ENCODE measurements around the gene RAB18. TPM values are rescaled to one million over a fixed set of nuclear protein-coding genes. Genes with fewer than 3 reads are reported as not detected.

Gene RAB18
- 60.5 and 72.9 TPM in 2 replicates for total RNA-seq

GRCh38 chr10:27504007-27504807 is at the start of gene RAB18:
TSS of gene RAB18 (plus strand) at chr10:27504304. CDS start at chr10:27504370, 66 bp downstream.

Other genes with a start within 250 kb of the RAB18 start
- not detected in 2 replicates for gene MKX, start 241.5 kb downstream of the RAB18 start, total RNA-seq

Data from thoracic aorta endothelial cell (primary cell).